ENCODE results near the gene TTC1.
"Not testable (repeated sequence)": the region's sequence is repeated elsewhere in the genome, so short reads cannot be mapped to it uniquely, and the experiment has no call there.

The TTC1 gene

GRCh38 chr5:159995907-159996306 is 13.0 kb upstream of the TTC1 start:
- no peak for DNase-seq (ENCODE audit: low read depth in 2 of 2, low spot score in 1 of 2)

DNA sequence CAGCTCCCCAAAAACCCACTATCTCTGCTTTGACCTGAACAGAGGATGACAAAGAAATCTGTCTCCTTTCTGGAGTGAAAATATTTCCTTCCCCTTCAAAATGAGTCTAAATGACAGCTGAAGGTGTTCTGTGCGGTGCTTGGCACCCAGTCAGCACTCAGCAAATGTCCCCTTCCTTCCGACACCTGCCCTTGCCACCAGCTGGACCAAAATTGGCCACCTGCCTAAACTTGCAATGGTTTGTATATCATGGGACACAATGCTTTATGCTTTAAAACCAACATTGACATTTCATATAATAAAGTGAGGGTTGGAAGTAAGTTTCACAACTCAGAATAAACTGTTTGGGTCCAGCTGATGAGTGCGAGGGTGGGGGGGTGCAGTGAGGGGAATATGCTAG is 7.5 kb upstream of the TTC1 start:
- DNase-seq (ENCODE audit: low read depth in 2 of 2, low spot score in 1 of 2) = no peak

DNA sequence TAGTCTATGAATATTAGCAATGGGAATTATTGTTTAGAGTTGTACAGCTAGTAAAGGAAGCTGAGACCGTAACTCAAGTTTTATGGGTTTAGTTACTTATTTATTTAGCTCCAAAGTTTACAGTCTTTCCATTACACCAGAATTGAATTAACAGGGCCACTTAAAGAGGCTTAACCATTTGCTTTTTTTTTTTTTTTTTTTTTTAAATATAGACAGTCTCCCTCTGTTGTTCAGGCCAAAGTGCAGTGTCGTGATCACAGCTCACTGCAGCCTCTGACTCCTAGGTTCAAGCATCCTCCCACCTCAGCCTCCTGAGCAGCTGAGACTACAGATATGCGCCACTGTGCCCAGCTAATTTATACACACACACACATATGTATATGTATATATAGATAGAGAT is 1.4 kb upstream of the TTC1 start:
- DNase-seq (ENCODE audit: low read depth in 2 of 2, low spot score in 1 of 2) = no peak

DNA sequence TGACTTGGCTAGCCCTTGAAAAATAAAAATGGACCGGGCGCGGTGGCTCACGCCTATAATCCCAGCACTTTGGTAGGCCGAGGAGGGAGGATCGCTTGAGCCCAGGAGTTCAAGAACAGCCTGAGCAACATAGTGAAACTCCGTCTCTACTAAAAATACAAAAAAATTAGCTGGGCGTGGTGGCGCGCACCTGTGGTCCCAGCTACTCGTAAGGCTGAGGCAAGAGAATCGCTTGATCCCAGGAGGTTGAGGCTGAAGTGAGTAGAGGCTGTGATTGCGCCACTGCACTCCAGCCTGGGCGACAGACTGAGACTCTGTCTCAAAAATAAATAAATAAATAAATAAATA is 436 bp upstream of the TTC1 start:
- DNase-seq (ENCODE audit: low read depth in 2 of 2, low spot score in 1 of 2) = not testable (repeated sequence)

GRCh38 chr5:160009591-160009989 is 651 bp downstream of the TTC1 start:
- no peak for DNase-seq (ENCODE audit: low read depth in 2 of 2, low spot score in 1 of 2)

DNA sequence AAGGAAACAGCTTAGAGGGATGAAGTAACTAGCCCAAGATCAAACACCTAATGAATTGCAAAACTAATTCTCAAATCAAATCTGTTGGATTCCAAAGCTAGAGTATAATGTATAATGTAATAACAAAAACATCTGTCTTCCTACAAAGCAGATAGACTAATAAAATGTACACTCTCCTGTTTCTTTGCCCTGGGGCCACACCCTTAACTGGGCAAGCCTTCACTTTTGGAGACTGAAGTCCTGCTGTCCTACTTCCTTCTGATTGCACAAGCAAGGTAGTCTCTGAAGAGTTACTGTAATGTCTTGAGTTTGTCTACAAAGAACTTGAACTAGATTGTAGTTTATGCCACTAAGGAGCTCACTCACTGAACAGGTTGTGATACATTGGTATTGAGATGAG is 2.5 kb downstream of the TTC1 start:
- DNase-seq (ENCODE audit: low read depth in 2 of 2, low spot score in 1 of 2) = no peak

DNA sequence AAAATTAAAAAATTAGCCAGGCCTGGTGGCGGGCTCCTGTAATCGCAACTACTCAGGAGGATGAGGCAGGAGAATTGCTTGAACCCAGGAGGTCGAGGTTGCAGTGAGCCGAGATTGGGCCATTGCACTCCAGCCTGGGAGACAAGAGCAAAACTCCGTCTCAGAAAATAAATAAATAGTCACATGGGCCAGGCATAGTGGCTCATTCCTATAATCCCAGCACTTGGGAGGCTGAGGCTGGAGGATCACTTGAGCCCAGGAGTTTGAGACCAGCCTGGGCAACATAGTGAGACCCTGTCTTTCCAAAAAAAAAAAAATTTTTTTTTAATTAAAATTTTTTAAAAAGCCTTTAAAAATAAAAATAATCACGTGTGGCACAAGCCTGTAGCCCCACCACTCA is 5.3 kb downstream of the TTC1 start:
- not testable (repeated sequence) for DNase-seq (ENCODE audit: low read depth in 2 of 2, low spot score in 1 of 2)

DNA sequence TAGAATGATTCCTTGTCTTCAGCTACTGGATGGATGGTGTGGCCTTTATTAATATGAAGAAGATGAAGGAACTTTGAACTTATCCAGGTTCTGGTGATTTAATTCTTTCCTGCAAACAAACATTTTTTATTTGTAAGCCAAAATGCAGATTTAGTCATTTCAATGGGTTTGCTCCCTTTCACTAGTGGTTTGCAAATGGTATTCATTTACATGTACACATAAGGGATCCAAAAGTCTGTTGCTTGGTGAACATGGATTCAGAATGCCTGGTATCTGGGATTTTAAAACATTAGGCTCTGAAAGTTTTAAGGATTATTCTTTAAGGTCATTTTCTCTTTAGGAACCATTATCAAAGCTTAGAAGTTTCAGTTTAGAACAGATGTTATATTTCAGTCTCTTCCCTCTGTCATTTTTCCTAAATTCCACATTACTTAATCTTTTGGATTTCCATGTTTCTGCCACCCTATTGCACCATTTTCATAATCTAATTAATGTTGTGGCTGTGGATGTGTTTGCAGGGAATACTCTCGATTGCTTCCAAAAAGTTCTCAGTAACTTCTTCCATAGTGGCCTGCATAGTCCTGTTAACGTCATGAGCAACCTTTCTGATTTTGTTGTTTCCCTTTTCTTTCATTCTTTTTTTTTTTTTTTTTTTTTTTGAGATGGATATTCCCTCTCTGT is 10.1 kb downstream of the TTC1 start:
- DNase-seq (ENCODE audit: low read depth in 2 of 2, low spot score in 1 of 2) = no peak

- no peak for DNase-seq (ENCODE audit: low read depth in 2 of 2, low spot score in 1 of 2)
Observed at GRCh38 chr5:160020266-160020770, 11.4 kb downstream of the TTC1 start.

DNA sequence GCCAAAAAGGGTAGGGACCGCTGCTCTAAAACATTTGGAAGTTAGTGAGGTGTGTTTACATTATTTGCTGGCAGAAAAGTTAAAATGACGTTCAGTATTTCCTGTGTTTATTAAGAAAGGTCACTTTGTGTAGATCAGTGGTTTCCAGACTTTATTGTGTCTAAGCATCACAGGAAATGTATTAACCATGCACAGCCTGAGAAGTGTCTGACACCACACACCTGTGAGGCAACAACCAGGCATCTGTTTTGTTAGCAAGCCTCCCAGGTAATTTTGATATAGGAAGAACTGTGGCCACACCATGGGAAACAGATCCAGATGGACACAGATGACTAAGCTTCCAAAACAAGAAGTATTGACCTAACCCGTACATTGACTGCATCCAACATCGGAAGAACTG is 12.0 kb downstream of the TTC1 start:
- no peak for DNase-seq (ENCODE audit: low read depth in 2 of 2, low spot score in 1 of 2)

DNA sequence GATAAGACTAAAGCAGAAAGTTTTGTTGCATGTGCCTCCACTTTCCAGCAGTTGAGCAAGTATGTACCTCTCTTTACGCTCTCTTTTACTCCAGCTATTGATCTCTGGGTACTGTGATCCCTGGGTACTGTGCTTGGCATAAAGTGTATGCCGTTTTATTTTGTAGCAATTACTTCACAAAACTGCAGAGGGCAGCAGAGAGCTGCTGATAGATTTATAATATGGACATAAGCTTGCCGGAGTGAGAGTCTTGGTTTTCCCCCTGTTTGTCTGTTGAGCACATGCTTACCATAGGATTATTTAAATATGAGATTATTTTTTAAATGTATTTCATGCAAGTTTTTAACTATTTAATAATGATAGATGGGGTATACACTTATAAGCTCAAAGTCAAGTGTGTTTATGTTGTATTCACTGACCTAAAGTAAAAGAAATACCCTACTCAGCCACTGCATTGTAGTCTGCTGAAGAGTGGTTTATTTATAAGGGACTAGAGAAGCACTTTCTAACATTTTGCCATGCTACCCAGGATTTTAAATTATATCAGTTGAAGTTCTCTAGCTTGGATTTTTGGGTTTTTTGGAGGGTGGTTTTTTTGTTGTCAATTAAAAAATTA is 13.0 kb downstream of the TTC1 start:
- peak; percentile 5 to 20 for DNase-seq (ENCODE audit: low read depth in 2 of 2, low spot score in 1 of 2)

DNA sequence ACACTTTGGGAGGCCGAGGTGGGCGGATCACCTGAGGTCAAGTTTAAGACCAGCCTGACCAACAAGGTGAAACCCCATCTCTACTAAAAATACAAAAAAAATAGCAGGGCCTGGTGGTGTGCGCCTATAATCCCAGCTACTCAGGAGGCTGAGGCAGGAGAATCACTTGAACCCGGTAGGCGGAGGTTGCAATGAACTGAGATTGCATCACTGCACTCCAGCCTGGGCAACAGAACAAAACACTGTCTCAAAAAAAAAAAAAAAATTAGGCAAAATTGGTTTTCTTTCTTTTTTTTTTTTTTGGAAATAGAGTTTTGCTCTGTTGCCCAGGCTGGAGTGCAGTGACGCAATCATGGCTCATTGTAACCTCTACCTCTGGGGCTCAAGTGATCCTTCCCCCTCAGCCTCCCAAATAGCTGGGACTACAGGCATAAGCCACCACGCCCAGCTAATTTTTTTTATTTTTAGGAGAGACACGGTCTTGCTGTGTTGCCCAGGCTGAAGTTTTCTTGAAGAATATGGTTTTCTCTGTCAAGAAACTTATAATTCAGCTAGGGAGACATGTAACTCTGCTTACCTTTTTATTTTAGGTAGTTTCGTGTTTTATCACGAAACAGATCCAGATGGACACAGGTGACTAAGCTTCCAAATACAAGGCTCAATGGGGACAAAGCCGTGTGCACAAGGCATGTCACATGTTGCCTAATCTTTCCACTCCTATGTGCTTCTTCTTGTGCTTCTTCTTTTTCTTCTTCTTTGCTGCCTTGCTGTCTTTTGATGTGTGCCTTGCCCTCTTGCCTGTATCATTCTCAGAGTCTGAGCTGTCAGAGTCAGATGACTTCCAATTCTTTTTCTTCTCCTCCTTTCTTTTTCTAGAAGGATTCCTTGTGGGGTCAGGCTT is 14.3 kb downstream of the TTC1 start:
- no peak for DNase-seq (ENCODE audit: low read depth in 2 of 2, low spot score in 1 of 2)

GRCh38 chr5:160023908-160024630 is 15.1 kb downstream of the TTC1 start:
- DNase-seq (ENCODE audit: low read depth in 2 of 2, low spot score in 1 of 2) = no peak

DNA sequence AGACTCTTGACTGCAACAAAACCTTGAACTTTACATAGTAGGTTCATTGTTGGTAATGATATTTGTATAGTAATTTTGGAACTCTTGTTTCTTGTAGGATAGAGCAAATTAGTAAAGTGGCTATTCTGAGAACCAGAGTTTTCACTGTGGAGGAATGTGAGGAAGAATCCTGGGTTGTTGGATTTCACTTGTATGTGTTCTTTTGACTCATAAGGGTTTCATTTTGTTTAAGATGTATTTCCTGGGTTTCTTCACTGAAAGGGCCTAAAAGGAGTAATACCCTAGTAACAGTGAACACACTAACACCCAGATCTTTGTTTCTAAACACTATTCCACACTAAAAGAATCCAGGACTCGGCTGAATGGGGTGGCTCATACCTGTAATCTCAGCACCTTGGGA is 20.1 kb downstream of the TTC1 start:
- DNase-seq (ENCODE audit: low read depth in 2 of 2, low spot score in 1 of 2) = no peak

GRCh38 chr5:160029540-160030139 is 20.7 kb downstream of the TTC1 start:
- no peak for DNase-seq (ENCODE audit: low read depth in 2 of 2, low spot score in 1 of 2)

- no peak for DNase-seq (ENCODE audit: low read depth in 2 of 2, low spot score in 1 of 2)
Observed at GRCh38 chr5:160030631-160031377, 21.9 kb downstream of the TTC1 start.

DNA sequence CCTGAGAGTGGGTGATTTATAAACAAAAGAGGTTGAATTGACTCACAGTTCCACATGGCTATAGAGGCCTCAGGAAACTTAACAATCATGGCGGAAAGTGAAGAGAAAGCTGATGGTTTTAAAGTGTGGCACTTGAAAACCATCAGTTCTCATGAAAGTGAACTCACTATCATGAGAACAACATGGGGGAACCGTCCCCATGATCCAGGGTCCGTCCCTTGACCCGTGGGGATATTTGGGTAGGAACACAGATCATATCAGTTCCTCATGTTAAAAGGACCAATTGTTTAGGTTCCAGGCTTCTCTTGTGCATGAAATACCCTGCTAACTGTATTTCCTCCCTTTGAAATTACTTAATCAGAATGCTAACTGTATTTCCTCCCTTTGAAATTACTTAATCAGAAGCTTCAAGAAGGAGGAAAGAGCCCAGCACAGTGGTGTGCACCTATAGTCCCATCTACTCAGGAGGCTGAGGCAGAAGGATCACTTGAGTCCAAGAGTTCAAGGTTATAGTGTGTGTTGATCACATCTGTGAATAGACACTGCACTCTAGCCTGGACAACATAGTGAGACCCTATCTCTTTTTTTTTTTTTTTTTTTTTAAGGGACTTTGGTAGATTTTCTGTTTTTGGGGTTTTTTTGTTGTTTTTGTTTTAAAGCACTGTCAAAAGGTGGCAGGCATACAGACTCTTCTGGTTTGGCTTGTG is 24.8 kb downstream of the TTC1 start:
- DNase-seq (ENCODE audit: low read depth in 2 of 2, low spot score in 1 of 2) = no peak

- DNase-seq (ENCODE audit: low read depth in 2 of 2, low spot score in 1 of 2) = no peak
Observed at GRCh38 chr5:160036243-160036642, 27.3 kb downstream of the TTC1 start.

GRCh38 chr5:160036884-160037283 is 27.9 kb downstream of the TTC1 start:
- DNase-seq (ENCODE audit: low read depth in 2 of 2, low spot score in 1 of 2) = no peak
